Skeletal muscle tissue (tissue), 4 donors: Measurements from ENCODE around the gene B4GALNT1. TPM values are rescaled to one million over a fixed set of nuclear protein-coding genes. Genes with fewer than 3 reads are reported as not detected.

ENCODE experiments used
- H3K27ac ChIP-seq: one replicate; pipeline ENCODE4 v1.7.0; 2013; ENCODE audit warnings: mild to moderate bottlenecking, low read depth, low read length, inconsistent platforms
- H3K27me3 ChIP-seq, 3 donors: one replicate each; pipeline ENCODE4 v1.7.0; 2013; ENCODE audit warnings: low read length in 3 of 3; ENCODE audit not compliant: control insufficient read depth in 3 of 3, insufficient read depth in 3 of 3
- H3K36me3 ChIP-seq, 3 donors: one replicate each; pipeline ENCODE4 v1.7.0; 2013; ENCODE audit warnings: low read length in 3 of 3; ENCODE audit not compliant: control insufficient read depth in 3 of 3, insufficient read depth in 3 of 3
- H3K4me1 ChIP-seq, 3 donors: one replicate each; pipeline ENCODE4 v1.7.0; 2013; ENCODE audit warnings: low read length in 3 of 3, mild to moderate bottlenecking in 3 of 3; ENCODE audit not compliant: control insufficient read depth in 3 of 3, insufficient read depth in 3 of 3
- H3K4me3 ChIP-seq, 3 donors: one replicate each; pipeline ENCODE4 v1.7.0; 2013; ENCODE audit warnings: low read length in 3 of 3
- H3K9ac ChIP-seq, 3 donors: one replicate each; pipeline ENCODE4 v1.7.0; 2013; ENCODE audit warnings: low read length in 3 of 3, mild to moderate bottlenecking in 3 of 3, moderate library complexity in 2 of 3, low read depth in 1 of 3
- H3K9me3 ChIP-seq, 3 donors: one replicate each; pipeline ENCODE4 v1.7.0; 2013; ENCODE audit warnings: low read length in 3 of 3; ENCODE audit not compliant: control insufficient read depth in 3 of 3
- total RNA-seq: library from RNA; depleted of rRNA; stranded (reverse); fragments of >200 nt; gene quantifications from one replicate; pipeline ENCODE4 v1.2.3, GENCODE V29; 2014
- donor health status: Osteomylitis.

Gene B4GALNT1
- total RNA-seq, 1 donor from 2014 or later = 3.1 TPM

GRCh38 chr12:57627501-57628279 lies 5.3 kb downstream of the B4GALNT1 start:
- no peak overlapping the region for H3K27ac ChIP-seq
- H3K4me1 ChIP-seq = peaks cover 0 to 14% (median 13%) of the 10 kb centered on the region in 3 donors
- H3K9me3 ChIP-seq = no peaks in the 10 kb centered on the region
- no peak overlapping the region for H3K4me3 ChIP-seq
- H3K9ac ChIP-seq = no peak overlapping the region
- peaks cover 0 to 10% (median 10%) of the 10 kb centered on the region in 3 donors for H3K36me3 ChIP-seq
- peaks cover 36 to 62% (median 37%) of the 10 kb centered on the region in 3 donors for H3K27me3 ChIP-seq

GRCh38 chr12:57626921-57627445 lies 6.0 kb downstream of the B4GALNT1 start:
- H3K27me3 ChIP-seq = peaks cover 43 to 65% (median 44%) of the 10 kb centered on the region in 3 donors
- peaks cover 2 to 13% (median 9%) of the 10 kb centered on the region in 3 donors for H3K4me1 ChIP-seq
- no peak overlapping the region for H3K4me3 ChIP-seq
- peaks cover 0 to 10% (median 10%) of the 10 kb centered on the region in 3 donors for H3K36me3 ChIP-seq
- H3K9ac ChIP-seq = no peak overlapping the region
- H3K27ac ChIP-seq = no peak overlapping the region
- H3K9me3 ChIP-seq = no peaks in the 10 kb centered on the region

GRCh38 chr12:57626111-57626920 lies 6.7 kb downstream of the B4GALNT1 start:
- no peaks in the 10 kb centered on the region for H3K9me3 ChIP-seq
- peaks cover 0 to 10% (median 10%) of the 10 kb centered on the region in 3 donors for H3K36me3 ChIP-seq
- H3K27me3 ChIP-seq = peaks cover 48 to 66% (median 51%) of the 10 kb centered on the region in 3 donors
- peaks cover 9 to 14% (median 10%) of the 10 kb centered on the region in 3 donors for H3K4me1 ChIP-seq
- no peak overlapping the region for H3K27ac ChIP-seq
- no peak overlapping the region for H3K9ac ChIP-seq
- no peak overlapping the region for H3K4me3 ChIP-seq

- Histone ChIP-seq H3K4me3 (no peak overlapping the region), H3K9me3 (no peaks in the 10 kb centered on the region), H3K27me3 (peaks cover 53 to 70% (median 56%) of the 10 kb centered on the region in 3 donors), H3K27ac (no peak overlapping the region), H3K36me3 (peaks cover 0 to 10% (median 10%) of the 10 kb centered on the region in 3 donors), H3K9ac (no peak overlapping the region), H3K4me1 (peaks cover 12 to 14% (median 14%) of the 10 kb centered on the region in 3 donors)
Measured at GRCh38 chr12:57625261-57626032, 7.6 kb downstream of the B4GALNT1 start.

GRCh38 chr12:57624441-57625220 lies 8.4 kb downstream of the B4GALNT1 start:
- H3K27me3 ChIP-seq = peaks cover 58 to 78% (median 65%) of the 10 kb centered on the region in 3 donors
- H3K9ac ChIP-seq = no peak overlapping the region

GRCh38 chr12:57623811-57624390 lies 9.1 kb downstream of the B4GALNT1 start:
- Histone ChIP-seq H3K36me3 (peaks cover 0 to 8% (median 6%) of the 10 kb centered on the region in 3 donors), H3K27ac (no peak overlapping the region), H3K4me3 (no peak overlapping the region), H3K27me3 (peaks cover 65 to 85% (median 71%) of the 10 kb centered on the region in 3 donors), H3K9ac (no peak overlapping the region), H3K9me3 (no peaks in the 10 kb centered on the region), H3K4me1 (peaks cover 14 to 20% (median 16%) of the 10 kb centered on the region in 3 donors)

More at GRCh38 chr12:57624441-57625220, 8.4 kb downstream of the B4GALNT1 start:
- Histone ChIP-seq H3K36me3 (peaks cover 0 to 10% (median 6%) of the 10 kb centered on the region in 3 donors), H3K9me3 (no peaks in the 10 kb centered on the region), H3K4me1 (peaks cover 14 to 19% (median 16%) of the 10 kb centered on the region in 3 donors), H3K27ac (no peak overlapping the region), H3K4me3 (no peak overlapping the region)

DNA sequence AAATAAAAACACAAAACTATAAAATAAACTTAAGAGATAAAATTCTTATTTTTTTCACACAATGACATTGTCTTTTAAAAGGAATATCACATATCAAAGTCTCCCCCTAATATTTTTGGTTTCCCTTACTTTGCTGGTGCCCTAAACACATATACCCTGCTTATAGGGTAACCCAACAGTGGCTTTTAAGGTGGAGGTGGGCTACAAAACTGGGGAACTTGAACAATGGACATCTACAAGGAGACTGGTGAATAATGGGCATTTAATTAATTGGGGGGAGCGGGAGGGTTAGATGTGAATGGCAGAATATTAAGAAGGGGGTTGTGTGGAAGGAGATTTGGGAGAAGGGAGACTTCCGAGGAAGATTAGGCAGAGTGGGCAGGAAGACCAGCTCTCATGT lies 9.6 kb downstream of the B4GALNT1 start:
- Histone ChIP-seq H3K4me3 (no peak overlapping the region), H3K36me3 (peaks cover 0 to 3% (median 3%) of the 10 kb centered on the region in 3 donors), H3K9me3 (no peaks in the 10 kb centered on the region), H3K9ac (no peak overlapping the region), H3K27ac (no peak overlapping the region), H3K4me1 (peaks cover 14 to 20% (median 16%) of the 10 kb centered on the region in 3 donors), H3K27me3 (peaks cover 65 to 83% (median 74%) of the 10 kb centered on the region in 3 donors)

DNA sequence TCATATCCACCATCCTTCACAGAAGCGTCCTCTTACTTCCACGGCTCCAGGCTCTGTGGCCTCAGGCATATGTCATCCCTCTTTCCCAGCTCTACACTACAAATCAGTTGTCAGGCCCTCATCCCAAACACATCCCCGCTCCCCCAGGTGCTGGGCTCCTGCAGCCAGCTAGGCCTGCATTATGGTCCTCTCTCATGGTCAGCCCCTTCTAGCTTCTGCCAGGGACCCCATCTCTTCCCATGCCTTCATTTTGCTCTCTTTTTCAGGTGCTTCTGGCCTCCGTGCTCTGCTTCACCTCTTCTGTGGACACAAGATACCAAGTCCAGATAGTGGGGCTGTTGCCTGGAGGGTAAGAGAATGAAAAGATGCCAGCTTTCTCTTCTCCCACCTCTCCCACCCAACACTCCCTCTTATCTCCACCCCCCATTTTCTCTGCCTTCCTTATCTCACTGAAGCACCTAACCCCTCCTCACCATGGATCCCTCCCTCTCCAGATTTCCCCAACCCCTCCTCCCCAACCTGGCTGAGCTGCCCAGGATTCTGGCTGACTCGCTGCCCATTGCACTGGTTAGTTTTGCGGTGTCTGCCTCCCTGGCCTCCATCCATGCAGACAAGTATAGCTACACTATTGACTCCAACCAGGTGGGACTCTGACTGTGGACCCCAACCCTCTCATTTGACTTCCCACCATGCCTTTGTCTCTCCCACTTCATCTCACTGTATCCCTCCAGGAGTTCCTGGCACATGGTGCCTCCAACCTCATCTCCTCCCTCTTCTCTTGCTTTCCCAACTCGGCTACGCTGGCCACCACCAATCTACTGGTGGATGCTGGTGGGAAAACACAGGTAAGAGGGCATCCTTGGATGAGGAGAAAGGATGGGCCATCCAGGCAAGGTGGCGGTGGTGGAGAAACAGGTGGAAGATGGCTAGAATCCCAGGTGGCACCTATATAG lies 10.4 kb downstream of the B4GALNT1 start:
- Histone ChIP-seq H3K9me3 (no peaks in the 10 kb centered on the region), H3K27me3 (peaks cover 73 to 81% (median 73%) of the 10 kb centered on the region in 3 donors), H3K4me1 (peaks cover 14 to 20% (median 16%) of the 10 kb centered on the region in 3 donors), H3K9ac (no peak overlapping the region), H3K4me3 (no peak overlapping the region), H3K27ac (no peak overlapping the region), H3K36me3 (peaks cover 0 to 3% (median 0%) of the 10 kb centered on the region in 3 donors)
